Retinal pigment epithelial cell (primary cell): ENCODE data around the gene KRT12.
A peak's percentile ranks its signal among the peaks of the same experiment; 100 is the strongest.

Source experiments
- DNase-seq: peaks from one replicate; pipeline ENCODE4 v3.0.0-alpha.2; 2010; ENCODE audit warnings: low read depth
- H3K4me3 ChIP-seq: 2 replicates; pipeline ENCODE4 v1.5.1; 2011; ENCODE audit warnings: mild to moderate bottlenecking, low read length, control low read depth, moderate library complexity
- TF ChIP-seq, protein P1 (sequence below): conservative IDR thresholded peaks from 2 replicates; pipeline ENCODE4 v1.5.1; 2011; ENCODE audit warnings: low read depth, low read length, control low read depth, inconsistent platforms

The KRT12 gene

DNA sequence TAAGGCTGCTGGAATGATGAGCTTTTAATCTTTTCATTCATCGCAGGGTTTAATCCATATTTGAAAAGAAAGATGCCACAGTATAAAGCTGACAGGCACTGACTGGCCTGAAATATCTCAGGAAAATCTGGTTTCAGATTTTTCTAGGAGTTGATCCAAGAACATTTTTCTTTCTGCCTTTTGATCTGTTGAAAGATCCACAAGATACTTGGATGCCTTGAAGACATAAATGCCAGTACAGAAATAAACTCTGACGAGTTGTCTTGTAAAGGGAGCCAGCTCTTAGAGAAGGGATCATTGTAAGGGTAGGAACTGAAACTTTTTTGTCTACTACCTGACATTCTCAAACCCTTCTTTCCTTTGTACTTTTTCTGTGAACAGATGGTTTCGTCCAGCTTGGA is 43.4 kb upstream of the KRT12 start:
- no peak overlapping the region for H3K4me3 ChIP-seq
- DNase-seq = no peak
- TF ChIP-seq, protein P1, sequence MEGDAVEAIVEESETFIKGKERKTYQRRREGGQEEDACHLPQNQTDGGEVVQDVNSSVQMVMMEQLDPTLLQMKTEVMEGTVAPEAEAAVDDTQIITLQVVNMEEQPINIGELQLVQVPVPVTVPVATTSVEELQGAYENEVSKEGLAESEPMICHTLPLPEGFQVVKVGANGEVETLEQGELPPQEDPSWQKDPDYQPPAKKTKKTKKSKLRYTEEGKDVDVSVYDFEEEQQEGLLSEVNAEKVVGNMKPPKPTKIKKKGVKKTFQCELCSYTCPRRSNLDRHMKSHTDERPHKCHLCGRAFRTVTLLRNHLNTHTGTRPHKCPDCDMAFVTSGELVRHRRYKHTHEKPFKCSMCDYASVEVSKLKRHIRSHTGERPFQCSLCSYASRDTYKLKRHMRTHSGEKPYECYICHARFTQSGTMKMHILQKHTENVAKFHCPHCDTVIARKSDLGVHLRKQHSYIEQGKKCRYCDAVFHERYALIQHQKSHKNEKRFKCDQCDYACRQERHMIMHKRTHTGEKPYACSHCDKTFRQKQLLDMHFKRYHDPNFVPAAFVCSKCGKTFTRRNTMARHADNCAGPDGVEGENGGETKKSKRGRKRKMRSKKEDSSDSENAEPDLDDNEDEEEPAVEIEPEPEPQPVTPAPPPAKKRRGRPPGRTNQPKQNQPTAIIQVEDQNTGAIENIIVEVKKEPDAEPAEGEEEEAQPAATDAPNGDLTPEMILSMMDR = no peak

DNA sequence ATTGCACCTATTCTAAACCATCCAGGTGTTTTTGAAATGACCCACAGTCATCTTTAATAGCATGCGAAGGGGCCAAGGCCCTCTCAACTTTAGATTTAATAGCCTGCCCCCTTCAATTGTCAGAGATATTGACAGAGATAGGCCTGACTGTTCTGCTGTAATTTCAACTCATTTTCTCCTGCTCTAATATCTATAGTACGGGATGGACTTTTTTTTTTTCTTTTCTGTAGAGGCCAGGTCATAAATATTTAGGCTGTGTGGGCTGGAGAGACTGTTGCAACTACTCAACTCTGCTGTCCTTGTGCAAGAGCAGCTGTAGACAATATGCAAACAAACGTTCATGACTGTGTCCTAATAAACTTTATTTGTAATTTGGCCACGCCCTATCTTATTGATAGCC is 42.7 kb upstream of the KRT12 start:
- TF ChIP-seq, protein P1 = no peak
- no peak for DNase-seq
- no peak overlapping the region for H3K4me3 ChIP-seq

DNA sequence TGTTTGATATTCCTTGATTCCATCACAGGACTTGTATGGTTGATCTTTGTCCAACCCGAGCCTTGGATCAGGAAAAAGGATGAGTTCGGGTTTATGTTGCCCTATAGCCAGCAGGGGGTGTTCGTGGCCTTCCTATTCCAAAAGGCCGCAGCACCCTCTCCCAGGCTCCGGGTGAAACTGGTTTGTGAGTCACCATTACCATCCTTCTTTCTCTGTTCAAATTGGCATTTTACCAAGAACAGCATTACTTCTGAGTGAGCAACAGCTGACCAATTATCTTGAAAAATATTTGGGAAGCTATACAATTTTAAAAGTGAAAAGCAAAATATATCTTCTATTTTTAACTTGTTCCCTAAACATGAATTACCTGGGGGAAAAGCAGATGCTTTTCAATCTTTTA is 42.3 kb upstream of the KRT12 start:
- TF ChIP-seq, protein P1 = peak; percentile 80
- no peak overlapping the region for H3K4me3 ChIP-seq
- peak; percentile 86 for DNase-seq

DNA sequence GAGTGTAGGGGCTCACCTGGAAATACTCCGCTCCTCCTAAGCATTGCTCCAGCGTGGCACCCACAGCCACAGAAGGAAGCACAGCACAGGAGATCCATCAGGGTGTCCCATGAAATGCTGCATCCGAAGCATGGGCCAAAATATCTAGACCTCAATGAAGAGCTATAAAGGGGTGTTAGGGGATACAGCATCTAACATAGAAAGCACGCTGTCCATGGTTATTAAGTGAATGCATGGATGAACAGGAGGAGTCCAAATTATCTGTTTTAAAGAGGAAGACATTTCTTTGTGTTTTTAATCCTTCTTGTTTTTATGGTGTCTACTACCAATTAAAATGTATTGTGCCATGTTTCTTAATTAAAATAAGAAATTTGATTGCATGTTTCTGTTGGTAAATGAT is 39.6 kb upstream of the KRT12 start:
- no peak for DNase-seq
- TF ChIP-seq, protein P1 = no peak
- no peak overlapping the region for H3K4me3 ChIP-seq

DNA sequence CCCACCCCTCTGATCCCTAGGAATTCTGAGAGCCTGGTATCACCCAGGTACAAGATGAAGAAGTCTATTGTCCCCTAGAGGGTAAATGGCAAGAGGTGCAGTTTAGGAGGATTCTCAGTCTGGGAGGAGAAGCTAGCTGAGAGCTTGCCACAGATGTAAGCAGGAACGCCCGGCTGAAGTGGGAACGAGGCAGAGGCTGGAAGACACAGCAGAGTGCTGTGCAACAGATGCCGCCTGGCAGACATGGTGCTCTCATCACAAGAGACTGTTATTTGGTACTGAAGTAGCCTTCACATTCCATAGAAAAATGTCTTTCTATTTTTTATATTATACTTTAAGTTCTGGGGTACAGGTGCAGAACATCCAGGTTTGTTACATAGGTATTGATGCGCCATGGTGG is 38.3 kb upstream of the KRT12 start:
- DNase-seq = no peak
- H3K4me3 ChIP-seq = no peak overlapping the region
- TF ChIP-seq, protein P1 = no peak

DNA sequence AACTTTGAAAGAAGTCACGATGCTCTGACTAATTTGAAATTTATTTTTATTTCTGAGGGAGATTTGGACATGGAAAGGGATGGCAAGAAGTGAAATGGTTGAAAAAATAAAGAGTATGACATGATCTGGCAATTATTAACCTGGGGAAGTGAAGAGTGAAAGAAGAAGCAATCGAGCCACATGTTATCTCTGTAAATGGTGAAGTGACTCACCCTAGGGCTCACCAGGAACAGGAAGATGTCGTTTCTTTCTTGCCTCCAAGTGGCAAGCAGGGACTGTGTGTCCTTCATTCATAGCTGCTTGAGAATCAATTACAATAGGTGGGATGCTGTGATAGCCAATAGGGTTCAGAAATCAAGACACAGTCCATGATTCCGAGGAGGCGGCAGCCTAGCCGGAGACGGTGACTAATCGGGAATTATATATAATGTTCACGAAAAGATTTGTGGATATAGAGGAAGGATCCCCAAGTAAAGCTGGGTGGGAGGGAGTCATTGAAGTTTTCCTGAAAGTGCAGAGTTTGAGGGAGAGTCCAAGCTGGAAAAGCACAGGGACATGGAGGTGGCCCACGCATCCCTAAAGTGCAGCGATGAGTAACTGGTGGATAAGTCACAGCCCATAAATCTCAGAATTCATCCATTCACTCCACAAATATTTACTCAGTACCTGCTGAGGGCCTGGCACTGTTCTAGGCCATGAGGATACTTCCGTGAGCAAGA is 36.3 kb upstream of the KRT12 start:
- no peak for DNase-seq
- TF ChIP-seq, protein P1 = no peak
- no peak overlapping the region for H3K4me3 ChIP-seq

DNA sequence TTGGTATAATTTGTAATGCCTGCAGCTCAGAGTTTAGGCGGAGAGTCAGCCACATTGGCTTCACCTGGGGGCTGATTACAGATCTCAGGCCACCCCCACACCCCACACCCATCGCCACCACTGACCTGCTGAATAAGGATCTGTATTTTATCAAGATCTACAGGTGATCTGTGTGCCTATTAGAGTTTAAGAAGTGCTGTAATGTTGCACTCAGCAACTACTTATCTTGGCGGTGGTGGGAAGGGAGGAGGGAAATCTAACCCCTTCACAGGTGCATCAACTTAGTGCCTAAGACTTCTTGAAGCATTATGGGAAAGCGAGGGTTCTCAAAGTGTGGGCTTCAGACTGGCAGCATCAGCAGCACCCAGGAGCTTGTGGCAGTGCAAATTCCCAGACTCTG is 35.5 kb upstream of the KRT12 start:
- TF ChIP-seq, protein P1 = no peak
- no peak overlapping the region for H3K4me3 ChIP-seq
- no peak for DNase-seq
